NCI-H748 treated with DMSO at 0.1 percent for 48 hours (cell line): ENCODE data around the gene ZKSCAN4.

Experiments
- DNase-seq: peaks from one replicate; lab custom pipeline; 2025; lab: John Stamatoyannopoulos, UW

ZKSCAN4 gene

DNA sequence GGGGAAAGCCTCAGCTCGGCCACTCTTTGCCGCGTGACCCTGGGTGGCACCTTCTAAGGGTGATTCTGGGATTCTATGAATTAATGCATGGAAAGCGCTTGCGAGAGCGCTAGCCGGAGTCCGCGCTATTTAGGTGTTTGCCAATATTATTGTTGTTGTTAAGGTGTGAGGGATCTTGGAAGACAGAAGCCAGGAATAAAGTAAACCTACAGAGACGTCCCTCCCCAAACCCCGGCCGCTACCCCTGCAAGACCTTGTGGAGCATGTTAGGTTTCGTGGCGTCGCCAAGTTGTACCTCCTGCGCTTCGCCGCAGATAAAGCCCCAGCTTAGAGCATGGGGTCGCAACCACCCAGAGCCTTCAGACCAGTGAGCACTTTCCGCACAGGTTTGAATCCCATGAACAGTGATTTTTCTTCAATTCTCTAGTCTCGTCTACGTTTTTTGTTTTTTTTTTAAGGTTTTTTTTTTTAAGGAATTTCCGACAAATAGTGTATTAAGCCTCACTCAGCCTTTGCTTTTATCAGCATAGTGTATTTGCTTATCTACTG is 43.9 kb downstream of the ZKSCAN4 start:
- DNase-seq = no peak

DNA sequence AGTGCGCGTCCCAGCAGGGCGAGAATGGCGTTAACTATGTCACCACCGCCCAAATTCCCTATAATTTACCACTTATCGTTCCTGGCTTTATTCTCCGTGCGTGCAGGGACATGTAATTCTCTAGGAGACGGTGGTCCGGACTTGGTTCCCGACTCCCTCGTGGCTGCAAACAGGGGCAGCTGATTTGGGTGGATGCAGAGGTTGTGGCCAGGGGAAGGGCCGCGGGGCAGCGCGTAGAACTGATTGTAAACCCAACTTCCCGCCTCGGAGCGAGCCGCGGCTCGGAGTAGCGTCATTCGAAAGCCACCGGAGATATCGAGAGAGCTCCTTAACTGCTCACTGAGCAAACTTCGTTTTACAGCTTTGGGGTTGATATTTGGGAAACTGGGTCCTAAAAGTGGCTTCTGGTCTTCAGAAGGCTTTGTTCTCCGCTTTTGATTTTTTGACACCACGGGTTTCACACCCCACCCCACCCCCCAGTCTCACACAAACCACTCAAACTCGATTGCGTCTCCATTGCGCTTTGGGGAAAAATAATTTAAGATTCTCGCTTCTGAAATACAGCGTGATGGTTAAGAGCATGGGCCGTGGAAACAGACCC is 44.5 kb downstream of the ZKSCAN4 start:
- DNase-seq = peak; percentile 6

DNA sequence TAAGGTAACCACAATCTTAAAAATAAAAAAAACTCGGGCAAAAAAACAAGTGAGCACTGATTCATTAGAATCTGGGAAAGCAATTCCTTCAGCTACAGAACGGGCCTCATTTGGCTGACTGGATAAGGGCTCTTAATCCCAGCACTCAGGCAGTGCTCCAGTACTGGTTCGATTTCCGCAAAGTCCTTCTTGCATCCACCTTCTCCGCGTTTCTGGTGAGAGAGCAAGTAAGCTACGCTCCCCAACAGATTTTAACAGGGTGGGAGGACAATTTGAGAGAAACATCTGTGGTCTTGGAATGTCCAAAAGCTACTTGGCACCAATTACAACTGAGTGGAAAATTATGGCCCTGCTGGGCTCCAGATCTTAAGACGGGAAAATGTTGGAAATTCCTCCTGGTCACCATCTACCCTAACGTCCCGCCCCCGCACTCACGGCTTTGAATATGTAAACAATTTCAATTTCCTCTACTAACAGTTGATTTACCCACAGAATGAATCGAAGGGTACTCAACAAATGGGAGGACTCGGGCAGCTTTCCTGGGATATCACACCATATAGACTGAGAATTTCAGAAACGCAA is 45.0 kb downstream of the ZKSCAN4 start:
- no peak for DNase-seq

DNA sequence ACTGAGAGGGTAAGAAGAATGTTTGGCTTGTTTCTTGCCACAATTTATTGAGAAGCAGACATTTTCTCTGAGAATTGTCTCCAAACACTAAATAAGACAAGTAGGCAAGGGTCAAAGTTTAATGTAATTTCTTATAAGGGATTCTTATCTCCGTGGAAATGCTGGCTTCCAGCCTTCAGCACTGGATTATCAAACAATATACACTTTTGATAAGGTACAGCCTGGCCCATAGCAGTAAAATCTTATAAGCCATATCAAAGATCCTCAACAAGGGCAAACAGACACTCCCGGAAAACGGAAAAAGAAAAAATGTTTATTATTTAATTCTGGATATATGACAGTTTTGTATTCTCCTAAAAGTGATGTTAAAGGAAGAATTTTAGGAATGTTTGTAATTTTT is 45.5 kb downstream of the ZKSCAN4 start:
- no peak for DNase-seq

DNA sequence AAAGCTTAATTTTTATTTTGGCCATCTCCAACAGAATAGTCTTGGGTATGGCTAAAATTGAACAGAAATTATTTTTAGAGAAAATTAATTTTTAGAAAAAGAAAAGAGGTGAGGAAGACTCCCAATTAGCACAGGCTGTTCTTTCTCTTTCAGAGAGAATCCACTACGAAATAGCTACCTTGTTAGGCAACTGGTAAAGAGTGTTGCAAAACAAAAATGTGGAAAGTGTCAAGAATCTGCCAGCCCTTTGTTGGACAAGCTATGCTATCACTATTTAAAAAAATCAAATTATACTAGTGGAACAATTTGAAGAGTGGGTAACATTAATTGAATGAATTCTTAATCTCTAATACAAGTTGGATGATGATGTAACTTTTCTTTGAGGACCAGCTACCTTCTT is 46.2 kb downstream of the ZKSCAN4 start:
- no peak for DNase-seq

DNA sequence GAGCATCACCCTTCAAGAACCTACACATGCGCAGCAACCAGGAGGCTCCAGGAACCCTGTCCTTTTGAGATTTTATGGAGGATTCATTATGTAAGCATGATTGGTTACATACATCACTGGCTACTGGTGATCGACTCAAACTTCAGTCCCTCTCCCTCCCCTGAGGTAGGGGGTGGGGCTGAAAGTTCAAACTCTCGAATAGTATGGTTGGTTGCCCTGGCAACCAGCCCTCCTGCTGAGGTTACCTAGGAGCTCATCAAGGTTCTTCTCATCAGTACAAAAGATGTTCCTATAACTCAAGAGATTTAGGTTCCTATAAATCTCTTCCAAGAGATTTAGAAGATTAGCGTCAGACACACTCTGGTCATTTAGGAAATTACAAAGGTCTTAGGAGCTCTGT is 48.9 kb downstream of the ZKSCAN4 start:
- no peak for DNase-seq

DNA sequence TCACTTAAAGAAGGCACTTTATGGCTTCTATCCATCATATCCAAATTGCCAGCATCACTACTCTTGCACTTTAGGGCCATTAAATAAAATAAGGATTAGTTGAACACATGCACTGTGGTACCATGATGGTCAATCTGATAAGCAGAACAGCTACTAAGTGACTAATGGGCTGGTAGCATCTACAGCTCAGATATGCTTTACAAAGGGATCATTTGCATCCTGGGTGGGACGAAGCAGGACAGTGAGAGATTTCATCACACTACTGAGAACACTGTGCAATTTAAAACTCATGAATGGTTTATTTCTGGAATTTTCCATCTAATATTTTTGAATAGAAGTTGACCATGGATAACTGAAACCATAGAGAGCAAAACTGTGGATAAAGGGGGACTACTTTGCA is 52.0 kb downstream of the ZKSCAN4 start:
- DNase-seq = no peak
